ENCODE results near the gene PON1. TPM values are rescaled to one million over a fixed set of nuclear protein-coding genes. Genes with fewer than 3 reads are reported as not detected.

Gene PON1
- total RNA-seq, 4 donors from 2014 or later = not detected

DNA sequence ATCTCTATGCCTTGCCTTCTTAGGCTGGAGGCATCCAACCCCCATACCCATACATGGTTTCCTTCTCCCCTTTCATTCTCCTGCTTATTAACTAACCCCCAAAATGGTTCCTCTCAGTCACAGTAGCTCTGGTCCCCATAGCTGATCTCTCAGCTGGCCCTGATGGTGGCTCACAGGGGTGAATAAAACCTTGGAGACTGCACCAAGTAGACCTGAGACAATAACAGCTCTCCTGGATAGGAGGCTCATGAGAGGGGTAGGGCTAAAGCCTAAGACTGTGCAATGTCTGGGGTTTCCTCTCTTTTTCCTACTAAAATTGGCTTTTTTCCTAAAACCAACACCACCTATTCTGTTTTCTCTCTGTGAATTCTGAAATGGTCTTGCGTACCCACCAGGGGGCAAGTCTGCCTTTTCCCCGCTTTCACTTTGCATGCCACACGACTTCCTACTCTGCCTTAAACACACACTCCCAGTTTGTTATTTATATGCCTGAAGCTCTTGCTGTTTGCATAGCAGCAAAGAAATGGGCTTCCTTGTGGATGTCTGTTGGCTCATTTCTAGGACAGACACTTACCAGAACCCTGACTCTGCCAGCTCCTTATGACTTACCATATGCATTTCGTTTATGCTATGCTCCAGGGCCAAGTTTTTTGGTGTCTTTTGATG, 18.4 kb upstream of the PON1 start:
- no peaks in the 10 kb centered on the region for H3K27me3 ChIP-seq
- DNase-seq = no peak
- no peak overlapping the region for H3K27ac ChIP-seq
- H3K4me1 ChIP-seq = no peaks in the 10 kb centered on the region
- H3K36me3 ChIP-seq = no peaks in the 10 kb centered on the region
- no peaks in the 10 kb centered on the region for H3K9me3 ChIP-seq
- no peak for TF ChIP-seq POLR2A (IDR thresholded peaks at IDR 0.05)
- no peak for TF ChIP-seq CTCF (IDR thresholded peaks at IDR 0.05)
- H3K4me3 ChIP-seq = no peak overlapping the region

DNA sequence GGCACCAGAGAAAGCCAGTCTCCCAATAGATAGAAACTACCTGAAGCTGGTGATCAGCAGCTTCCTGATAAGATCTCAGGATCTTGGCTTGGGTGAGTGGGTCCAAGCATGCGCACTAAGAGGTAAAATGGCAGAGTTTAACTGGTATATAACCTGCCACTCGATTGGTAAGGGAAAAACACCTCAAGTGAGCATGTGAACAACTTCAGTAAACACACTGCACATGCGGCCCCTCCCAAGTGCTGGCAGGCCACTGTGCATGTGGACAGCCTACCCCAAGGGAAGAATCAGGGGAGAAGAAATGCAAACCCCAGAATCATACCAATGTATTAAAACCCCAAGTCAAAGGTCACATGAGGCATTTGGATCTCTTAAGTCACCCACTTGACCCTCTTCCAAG, 17.7 kb upstream of the PON1 start:
- Histone ChIP-seq H3K27ac (no peak overlapping the region), H3K36me3 (no peaks in the 10 kb centered on the region), H3K4me3 (no peak overlapping the region), H3K4me1 (no peaks in the 10 kb centered on the region), H3K27me3 (no peaks in the 10 kb centered on the region), H3K9me3 (no peaks in the 10 kb centered on the region)
- TF ChIP-seq CTCF (IDR thresholded peaks at IDR 0.05) = no peak
- no peak for DNase-seq

DNA sequence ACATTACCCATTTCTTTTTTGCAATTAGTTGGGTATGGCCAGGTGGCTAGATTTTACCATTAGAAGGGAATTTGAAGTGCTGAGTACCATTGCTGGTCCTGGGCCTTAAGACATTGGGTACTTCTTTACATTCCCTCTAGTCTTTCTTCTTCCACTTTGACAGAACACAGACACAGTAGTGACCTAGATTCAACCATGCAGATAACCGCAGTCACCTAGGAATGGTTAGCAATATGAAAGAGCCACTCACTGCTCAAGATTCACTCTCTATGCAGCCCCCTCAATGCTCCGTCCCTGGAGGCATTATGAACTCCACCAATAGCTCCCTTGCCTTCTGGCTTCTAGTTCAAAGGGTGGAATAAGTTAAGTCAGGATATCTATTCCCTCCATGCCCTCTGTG, 16.2 kb upstream of the PON1 start:
- H3K27ac ChIP-seq = no peak overlapping the region
- no peaks in the 10 kb centered on the region for H3K27me3 ChIP-seq
- no peak for DNase-seq
- no peak overlapping the region for H3K4me3 ChIP-seq
- no peak for TF ChIP-seq POLR2A (IDR thresholded peaks at IDR 0.05)
- no peak for TF ChIP-seq CTCF (IDR thresholded peaks at IDR 0.05)
- no peaks in the 10 kb centered on the region for H3K9me3 ChIP-seq
- H3K4me1 ChIP-seq = no peaks in the 10 kb centered on the region
- no peaks in the 10 kb centered on the region for H3K36me3 ChIP-seq

- TF ChIP-seq POLR2A (IDR thresholded peaks at IDR 0.05) (no peak), CTCF (IDR thresholded peaks at IDR 0.05) (no peak)
- Histone ChIP-seq H3K4me1 (no peaks in the 10 kb centered on the region), H3K4me3 (no peak overlapping the region), H3K27ac (no peak overlapping the region), H3K36me3 (no peaks in the 10 kb centered on the region), H3K9me3 (no peaks in the 10 kb centered on the region), H3K27me3 (no peaks in the 10 kb centered on the region)
- no peak for DNase-seq
Measured at GRCh38 chr7:95338832-95339231, 14.5 kb upstream of the PON1 start.

DNA sequence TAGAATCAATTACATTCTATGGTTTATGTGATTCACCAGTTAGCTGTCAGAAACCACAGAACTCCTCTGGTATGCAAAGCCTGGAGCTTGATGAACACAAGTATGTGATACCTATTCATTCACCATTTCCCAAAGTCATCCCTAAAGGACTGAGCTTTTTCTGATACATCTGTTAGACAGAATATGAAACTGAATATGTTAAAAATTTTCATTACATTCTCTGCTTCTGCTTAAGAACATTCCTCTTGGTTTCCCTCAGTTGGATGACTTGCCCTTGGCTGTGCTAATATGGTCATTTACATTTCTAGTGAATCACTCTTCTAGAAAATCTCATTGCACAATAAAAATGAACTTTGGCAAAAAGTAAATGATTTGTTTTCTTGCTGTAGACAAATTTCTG, 10.8 kb upstream of the PON1 start:
- no peaks in the 10 kb centered on the region for H3K9me3 ChIP-seq
- TF ChIP-seq CTCF (IDR thresholded peaks at IDR 0.05) = no peak
- no peak for TF ChIP-seq POLR2A (IDR thresholded peaks at IDR 0.05)
- no peak for DNase-seq
- no peaks in the 10 kb centered on the region for H3K36me3 ChIP-seq
- no peak overlapping the region for H3K4me3 ChIP-seq
- H3K4me1 ChIP-seq = peaks cover 0 to 2% (median 0%) of the 10 kb centered on the region in 4 donors
- no peak overlapping the region for H3K27ac ChIP-seq
- H3K27me3 ChIP-seq = no peaks in the 10 kb centered on the region

- Histone ChIP-seq H3K36me3 (no peaks in the 10 kb centered on the region), H3K4me3 (no peak overlapping the region), H3K4me1 (peaks cover 0 to 3% (median 0%) of the 10 kb centered on the region in 4 donors), H3K9me3 (no peaks in the 10 kb centered on the region), H3K27me3 (no peaks in the 10 kb centered on the region), H3K27ac (no peak overlapping the region)
- DNase-seq = no peak
- TF ChIP-seq POLR2A (IDR thresholded peaks at IDR 0.05) (no peak), CTCF (IDR thresholded peaks at IDR 0.05) (no peak)
Measured at GRCh38 chr7:95334447-95334846, 10.1 kb upstream of the PON1 start.
